GM23338 (cell line): Measurements from ENCODE around the gene RPTOR. TPM values are rescaled to one million over a fixed set of nuclear protein-coding genes. Genes with fewer than 3 reads are reported as not detected.

ENCODE experiments used
- ATAC-seq: fragments of 200-7000 bp; cut with Tn5 transposase; 3 replicates; pipeline ENCODE4 v1.9.1; 2020
- DNase-seq: peaks from one replicate; pipeline ENCODE4 v3.0.0-alpha.2; 2015; ENCODE audit warnings: low spot score
- H2AFZ ChIP-seq: fragments of 200-600 bp; sonication (generic); 2 replicates; pipeline ENCODE4 v1.8.0; 2016; ENCODE audit warnings: antibody characterized with exemption, mild to moderate bottlenecking, moderate library complexity
- H3F3A ChIP-seq: fragments of 200-600 bp; sonication (generic); replicated peaks from 2 replicates; pipeline ENCODE4 v1.8.0; 2017; ENCODE audit warnings: antibody characterized with exemption, mixed run types, low read depth
- H3K27ac ChIP-seq: fragments of 200-600 bp; sonication (generic); 2 replicates; pipeline ENCODE4 v1.6.1; 2016; ENCODE audit warnings: low read depth
- H3K27me3 ChIP-seq: fragments of 200-600 bp; sonication (generic); 2 replicates; pipeline ENCODE4 v1.8.0; 2016; ENCODE audit warnings: mild to moderate bottlenecking, mixed run types, moderate library complexity; ENCODE audit not compliant: insufficient read depth
- H3K36me3 ChIP-seq: fragments of 200-600 bp; sonication (generic); 2 replicates; pipeline ENCODE4 v1.8.0; 2016; ENCODE audit warnings: mild to moderate bottlenecking; ENCODE audit not compliant: insufficient read depth
- H3K4me1 ChIP-seq: fragments of 200-600 bp; sonication (generic); 2 replicates; pipeline ENCODE4 v1.8.0; 2016; ENCODE audit warnings: mild to moderate bottlenecking, moderate library complexity; ENCODE audit not compliant: insufficient read depth
- H3K4me2 ChIP-seq: fragments of 200-600 bp; sonication (generic); 2 replicates; pipeline ENCODE4 v1.7.1; 2017; ENCODE audit warnings: mixed run types
- H3K4me3 ChIP-seq: fragments of 200-600 bp; sonication (generic); 2 replicates; pipeline ENCODE4 v1.6.1; 2016; ENCODE audit warnings: mixed run types
- H3K79me2 ChIP-seq: fragments of 200-600 bp; sonication (generic); replicated peaks from 2 replicates; pipeline ENCODE4 v1.8.0; 2017; ENCODE audit warnings: mild to moderate bottlenecking; ENCODE audit not compliant: insufficient read depth
- H3K9me2 ChIP-seq: fragments of 200-600 bp; sonication (generic); 2 replicates; pipeline ENCODE4 v1.8.0; 2017; ENCODE audit not compliant: insufficient read depth
- H4K20me1 ChIP-seq: fragments of 200-600 bp; sonication (generic); replicated peaks from 2 replicates; pipeline ENCODE4 v1.8.0; 2017; ENCODE audit warnings: mild to moderate bottlenecking; ENCODE audit not compliant: insufficient read depth
- H3K27ac Mint-ChIP-seq: 2 replicates; pipeline ENCODE4 v1.8.0; 2020; ENCODE audit warnings: inconsistent platforms, mild to moderate bottlenecking, moderate library complexity, mixed read lengths
- H3K27me3 Mint-ChIP-seq: 3 replicates; pipeline ENCODE4 v1.8.0; 2022; ENCODE audit warnings: low read depth, mild to moderate bottlenecking, moderate library complexity, mixed read lengths, inconsistent platforms; ENCODE audit not compliant: insufficient read depth, poor library complexity
- H3K36me3 Mint-ChIP-seq: 3 replicates; pipeline ENCODE4 v1.8.0; 2021; ENCODE audit warnings: low read depth, mild to moderate bottlenecking, inconsistent platforms, moderate library complexity, mixed read lengths
- H3K4me1 Mint-ChIP-seq: 3 replicates; pipeline ENCODE4 v1.8.0; 2020; ENCODE audit warnings: mild to moderate bottlenecking, inconsistent platforms, mixed read lengths
- H3K4me3 Mint-ChIP-seq: 3 replicates; pipeline ENCODE4 v1.8.0; 2021; ENCODE audit warnings: moderate library complexity, mild to moderate bottlenecking, inconsistent platforms, mixed read lengths
- H3K9me3 Mint-ChIP-seq: 3 replicates; pipeline ENCODE4 v1.8.0; 2020; ENCODE audit warnings: moderate library complexity, mild to moderate bottlenecking, inconsistent platforms, mixed read lengths
- CREB1 ChIP-seq: fragments of 250-450 bp; sonication (Bioruptor Pico); IDR thresholded peaks from 2 replicates; pipeline ENCODE4 v1.5.0; 2020; ENCODE audit warnings: low read depth, mild to moderate bottlenecking, moderate library complexity
- EZH2 ChIP-seq: fragments of 200-600 bp; sonication (generic); IDR thresholded peaks from one replicate; pipeline ENCODE4 v1.8.0; 2017; ENCODE audit warnings: antibody characterized with exemption, mild to moderate bottlenecking, low read depth; ENCODE audit not compliant: unreplicated experiment
- EZH2phosphoT487 ChIP-seq: fragments of 200-600 bp; sonication (generic); IDR thresholded peaks from one replicate; pipeline ENCODE4 v1.8.1; 2018; ENCODE audit warnings: antibody characterized with exemption; ENCODE audit not compliant: unreplicated experiment
- JUNB ChIP-seq: IDR thresholded peaks from one replicate; pipeline ENCODE4 v1.6.1; 2016; ENCODE audit warnings: antibody characterized with exemption; ENCODE audit not compliant: unreplicated experiment
- NANOG ChIP-seq: IDR thresholded peaks from 2 replicates; pipeline ENCODE4 v1.6.1; 2016; ENCODE audit warnings: antibody characterized with exemption, borderline replicate concordance
- POLR2AphosphoS5 ChIP-seq: IDR thresholded peaks from 2 replicates; pipeline ENCODE4 v1.6.1; 2016; ENCODE audit warnings: antibody characterized with exemption, low read depth
- STAT1 ChIP-seq: IDR thresholded peaks from one replicate; pipeline ENCODE4 v1.6.1; 2016; ENCODE audit warnings: antibody characterized with exemption; ENCODE audit not compliant: unreplicated experiment
- ZNF114 ChIP-seq: fragments of 250-450 bp; sonication (Bioruptor Pico); IDR thresholded peaks from 2 replicates; pipeline ENCODE4 v1.5.0; 2020; ENCODE audit warnings: mild to moderate bottlenecking, moderate library complexity
- ZNF331 ChIP-seq: fragments of 250-450 bp; sonication (Bioruptor Pico); IDR thresholded peaks from 2 replicates; pipeline ENCODE4 v1.5.0; 2020; ENCODE audit warnings: low read depth, mild to moderate bottlenecking, moderate library complexity
- polyA plus RNA-seq: library from polyadenylated mRNA; unstranded; fragments of >200 nt; fragmentation: Nextera tagmentation; extraction: Ambion mirVana; gene quantifications from 2 replicates; pipeline ENCODE4 v1.2.1, GENCODE V29; 2016
- total RNA-seq: library from RNA; depleted of rRNA; stranded (reverse); fragments of >200 nt; shearing (Covaris generic); gene quantifications from 2 replicates; pipeline ENCODE4 v1.2.3, GENCODE V29; 2014
- TF ChIP-seq, protein P1 (sequence below): IDR thresholded peaks from 2 replicates; pipeline ENCODE4 v1.6.1; 2016; ENCODE audit warnings: antibody characterized with exemption
- TF ChIP-seq, protein P2 (sequence below): IDR thresholded peaks from one replicate; pipeline ENCODE4 v1.6.1; 2018; ENCODE audit warnings: antibody characterized with exemption; ENCODE audit not compliant: unreplicated experiment
- TF ChIP-seq, protein P3 (sequence below), 2 experiments: fragments of 200-600 bp in 1 of 2; sonication (generic) in 1 of 2; conservative IDR thresholded peaks; 2 replicates each; pipeline versions ENCODE4 v1.5.1 to v1.6.1; 2016 to 2017; ENCODE audit warnings: antibody characterized with exemption in 2 of 2, low read depth in 2 of 2, mild to moderate bottlenecking in 2 of 2, moderate library complexity in 1 of 2
- TF ChIP-seq, protein P4 (sequence below): fragments of 250-450 bp; sonication (Bioruptor Pico); IDR thresholded peaks from 2 replicates; pipeline ENCODE4 v1.5.0; 2020; ENCODE audit warnings: mild to moderate bottlenecking, moderate library complexity

The RPTOR gene
- total and polyA plus RNA-seq, 2 experiments from 2014 or later = 9.5 to 38.0 TPM

DNA sequence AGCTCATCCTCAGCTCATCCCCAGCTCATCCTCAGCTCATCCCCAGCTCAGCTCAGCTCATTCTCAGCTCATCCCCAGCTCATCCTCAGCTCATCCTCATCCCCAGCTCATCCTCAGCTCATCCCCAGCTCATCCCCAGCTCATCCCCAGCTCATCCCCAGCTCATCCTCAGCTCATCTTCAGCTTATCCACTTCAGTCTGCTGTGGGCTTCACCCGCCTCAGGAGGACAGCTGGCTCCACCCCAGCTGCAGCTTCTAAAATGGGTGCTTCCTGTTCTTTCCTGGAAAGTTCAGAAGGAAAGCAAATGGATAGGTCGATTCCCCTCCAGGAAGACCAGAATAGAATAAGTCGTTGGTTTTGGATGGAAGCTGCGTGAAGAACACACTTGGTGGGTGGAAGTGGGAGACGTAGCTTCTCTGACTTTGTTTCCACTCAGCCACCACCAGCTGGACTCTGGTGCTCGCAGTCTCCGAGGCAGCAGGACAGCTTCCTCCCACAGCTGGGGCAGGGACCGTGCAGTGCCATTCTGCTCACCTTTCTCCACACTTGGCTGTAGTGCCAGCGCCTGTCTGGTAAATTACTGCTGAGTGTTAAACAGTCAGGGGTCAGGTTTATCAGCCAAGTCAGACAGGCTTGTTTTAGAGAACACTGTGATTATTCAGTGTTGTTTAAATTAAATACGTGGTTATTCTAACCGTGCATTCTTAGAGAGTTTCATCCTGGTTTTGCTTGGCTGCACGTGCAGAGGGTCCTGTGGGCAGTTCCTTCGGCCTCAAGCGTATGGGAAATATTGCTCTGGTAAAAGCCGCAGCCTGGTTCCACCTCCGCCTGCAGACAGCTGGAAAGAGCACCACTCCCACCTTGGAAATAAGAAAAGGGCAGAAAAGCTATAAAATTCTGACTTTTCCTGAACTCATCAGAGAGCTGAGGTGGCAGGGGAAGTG is 386.0 kb downstream of the RPTOR start:
- Mint-ChIP-seq H3K4me1 (peaks cover 24% of the 10 kb centered on the region), H3K4me3 (no peak overlapping the region), H3K36me3 (peaks cover 8% of the 10 kb centered on the region; the same call in 2 of the 3 replicates), H3K27ac (no peak overlapping the region), H3K9me3 (no peaks in the 10 kb centered on the region), H3K27me3 (peaks cover 16% of the 10 kb centered on the region)
- Histone ChIP-seq H3K79me2 (no peaks in the 10 kb centered on the region), H3F3A (no peaks in the 10 kb centered on the region), H3K27me3 (no peaks in the 10 kb centered on the region), H2AFZ (no peak overlapping the region), H3K9me2 (no peaks in the 10 kb centered on the region), H3K4me1 (no peaks in the 10 kb centered on the region), H3K36me3 (no peaks in the 10 kb centered on the region), H3K4me2 (no peak overlapping the region), H3K27ac (no peak overlapping the region), H3K4me3 (no peak overlapping the region), H4K20me1 (0 out of 2 replicates have a peak, but pooled peaks cover 3% of the 10 kb centered on the region)
- TF ChIP-seq, protein P1, sequence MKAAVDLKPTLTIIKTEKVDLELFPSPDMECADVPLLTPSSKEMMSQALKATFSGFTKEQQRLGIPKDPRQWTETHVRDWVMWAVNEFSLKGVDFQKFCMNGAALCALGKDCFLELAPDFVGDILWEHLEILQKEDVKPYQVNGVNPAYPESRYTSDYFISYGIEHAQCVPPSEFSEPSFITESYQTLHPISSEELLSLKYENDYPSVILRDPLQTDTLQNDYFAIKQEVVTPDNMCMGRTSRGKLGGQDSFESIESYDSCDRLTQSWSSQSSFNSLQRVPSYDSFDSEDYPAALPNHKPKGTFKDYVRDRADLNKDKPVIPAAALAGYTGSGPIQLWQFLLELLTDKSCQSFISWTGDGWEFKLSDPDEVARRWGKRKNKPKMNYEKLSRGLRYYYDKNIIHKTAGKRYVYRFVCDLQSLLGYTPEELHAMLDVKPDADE = no peak
- TF ChIP-seq CREB1 (CRISPR knock-in tag) (no peak), EZH2phosphoT487 (no peak), NANOG (no peak), ZNF331 (CRISPR knock-in tag) (no peak), STAT1 (no peak), JUNB (no peak), POLR2AphosphoS5 (no peak), EZH2 (no peak), ZNF114 (CRISPR knock-in tag) (no peak)
- TF ChIP-seq, protein P2, sequence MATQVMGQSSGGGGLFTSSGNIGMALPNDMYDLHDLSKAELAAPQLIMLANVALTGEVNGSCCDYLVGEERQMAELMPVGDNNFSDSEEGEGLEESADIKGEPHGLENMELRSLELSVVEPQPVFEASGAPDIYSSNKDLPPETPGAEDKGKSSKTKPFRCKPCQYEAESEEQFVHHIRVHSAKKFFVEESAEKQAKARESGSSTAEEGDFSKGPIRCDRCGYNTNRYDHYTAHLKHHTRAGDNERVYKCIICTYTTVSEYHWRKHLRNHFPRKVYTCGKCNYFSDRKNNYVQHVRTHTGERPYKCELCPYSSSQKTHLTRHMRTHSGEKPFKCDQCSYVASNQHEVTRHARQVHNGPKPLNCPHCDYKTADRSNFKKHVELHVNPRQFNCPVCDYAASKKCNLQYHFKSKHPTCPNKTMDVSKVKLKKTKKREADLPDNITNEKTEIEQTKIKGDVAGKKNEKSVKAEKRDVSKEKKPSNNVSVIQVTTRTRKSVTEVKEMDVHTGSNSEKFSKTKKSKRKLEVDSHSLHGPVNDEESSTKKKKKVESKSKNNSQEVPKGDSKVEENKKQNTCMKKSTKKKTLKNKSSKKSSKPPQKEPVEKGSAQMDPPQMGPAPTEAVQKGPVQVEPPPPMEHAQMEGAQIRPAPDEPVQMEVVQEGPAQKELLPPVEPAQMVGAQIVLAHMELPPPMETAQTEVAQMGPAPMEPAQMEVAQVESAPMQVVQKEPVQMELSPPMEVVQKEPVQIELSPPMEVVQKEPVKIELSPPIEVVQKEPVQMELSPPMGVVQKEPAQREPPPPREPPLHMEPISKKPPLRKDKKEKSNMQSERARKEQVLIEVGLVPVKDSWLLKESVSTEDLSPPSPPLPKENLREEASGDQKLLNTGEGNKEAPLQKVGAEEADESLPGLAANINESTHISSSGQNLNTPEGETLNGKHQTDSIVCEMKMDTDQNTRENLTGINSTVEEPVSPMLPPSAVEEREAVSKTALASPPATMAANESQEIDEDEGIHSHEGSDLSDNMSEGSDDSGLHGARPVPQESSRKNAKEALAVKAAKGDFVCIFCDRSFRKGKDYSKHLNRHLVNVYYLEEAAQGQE = no peak
- TF ChIP-seq, protein P3, sequence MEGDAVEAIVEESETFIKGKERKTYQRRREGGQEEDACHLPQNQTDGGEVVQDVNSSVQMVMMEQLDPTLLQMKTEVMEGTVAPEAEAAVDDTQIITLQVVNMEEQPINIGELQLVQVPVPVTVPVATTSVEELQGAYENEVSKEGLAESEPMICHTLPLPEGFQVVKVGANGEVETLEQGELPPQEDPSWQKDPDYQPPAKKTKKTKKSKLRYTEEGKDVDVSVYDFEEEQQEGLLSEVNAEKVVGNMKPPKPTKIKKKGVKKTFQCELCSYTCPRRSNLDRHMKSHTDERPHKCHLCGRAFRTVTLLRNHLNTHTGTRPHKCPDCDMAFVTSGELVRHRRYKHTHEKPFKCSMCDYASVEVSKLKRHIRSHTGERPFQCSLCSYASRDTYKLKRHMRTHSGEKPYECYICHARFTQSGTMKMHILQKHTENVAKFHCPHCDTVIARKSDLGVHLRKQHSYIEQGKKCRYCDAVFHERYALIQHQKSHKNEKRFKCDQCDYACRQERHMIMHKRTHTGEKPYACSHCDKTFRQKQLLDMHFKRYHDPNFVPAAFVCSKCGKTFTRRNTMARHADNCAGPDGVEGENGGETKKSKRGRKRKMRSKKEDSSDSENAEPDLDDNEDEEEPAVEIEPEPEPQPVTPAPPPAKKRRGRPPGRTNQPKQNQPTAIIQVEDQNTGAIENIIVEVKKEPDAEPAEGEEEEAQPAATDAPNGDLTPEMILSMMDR (conservative IDR thresholded peaks at IDR 0.05; ENCODE audit: low read depth in 2 of 2) = no peak
- TF ChIP-seq, protein P4, sequence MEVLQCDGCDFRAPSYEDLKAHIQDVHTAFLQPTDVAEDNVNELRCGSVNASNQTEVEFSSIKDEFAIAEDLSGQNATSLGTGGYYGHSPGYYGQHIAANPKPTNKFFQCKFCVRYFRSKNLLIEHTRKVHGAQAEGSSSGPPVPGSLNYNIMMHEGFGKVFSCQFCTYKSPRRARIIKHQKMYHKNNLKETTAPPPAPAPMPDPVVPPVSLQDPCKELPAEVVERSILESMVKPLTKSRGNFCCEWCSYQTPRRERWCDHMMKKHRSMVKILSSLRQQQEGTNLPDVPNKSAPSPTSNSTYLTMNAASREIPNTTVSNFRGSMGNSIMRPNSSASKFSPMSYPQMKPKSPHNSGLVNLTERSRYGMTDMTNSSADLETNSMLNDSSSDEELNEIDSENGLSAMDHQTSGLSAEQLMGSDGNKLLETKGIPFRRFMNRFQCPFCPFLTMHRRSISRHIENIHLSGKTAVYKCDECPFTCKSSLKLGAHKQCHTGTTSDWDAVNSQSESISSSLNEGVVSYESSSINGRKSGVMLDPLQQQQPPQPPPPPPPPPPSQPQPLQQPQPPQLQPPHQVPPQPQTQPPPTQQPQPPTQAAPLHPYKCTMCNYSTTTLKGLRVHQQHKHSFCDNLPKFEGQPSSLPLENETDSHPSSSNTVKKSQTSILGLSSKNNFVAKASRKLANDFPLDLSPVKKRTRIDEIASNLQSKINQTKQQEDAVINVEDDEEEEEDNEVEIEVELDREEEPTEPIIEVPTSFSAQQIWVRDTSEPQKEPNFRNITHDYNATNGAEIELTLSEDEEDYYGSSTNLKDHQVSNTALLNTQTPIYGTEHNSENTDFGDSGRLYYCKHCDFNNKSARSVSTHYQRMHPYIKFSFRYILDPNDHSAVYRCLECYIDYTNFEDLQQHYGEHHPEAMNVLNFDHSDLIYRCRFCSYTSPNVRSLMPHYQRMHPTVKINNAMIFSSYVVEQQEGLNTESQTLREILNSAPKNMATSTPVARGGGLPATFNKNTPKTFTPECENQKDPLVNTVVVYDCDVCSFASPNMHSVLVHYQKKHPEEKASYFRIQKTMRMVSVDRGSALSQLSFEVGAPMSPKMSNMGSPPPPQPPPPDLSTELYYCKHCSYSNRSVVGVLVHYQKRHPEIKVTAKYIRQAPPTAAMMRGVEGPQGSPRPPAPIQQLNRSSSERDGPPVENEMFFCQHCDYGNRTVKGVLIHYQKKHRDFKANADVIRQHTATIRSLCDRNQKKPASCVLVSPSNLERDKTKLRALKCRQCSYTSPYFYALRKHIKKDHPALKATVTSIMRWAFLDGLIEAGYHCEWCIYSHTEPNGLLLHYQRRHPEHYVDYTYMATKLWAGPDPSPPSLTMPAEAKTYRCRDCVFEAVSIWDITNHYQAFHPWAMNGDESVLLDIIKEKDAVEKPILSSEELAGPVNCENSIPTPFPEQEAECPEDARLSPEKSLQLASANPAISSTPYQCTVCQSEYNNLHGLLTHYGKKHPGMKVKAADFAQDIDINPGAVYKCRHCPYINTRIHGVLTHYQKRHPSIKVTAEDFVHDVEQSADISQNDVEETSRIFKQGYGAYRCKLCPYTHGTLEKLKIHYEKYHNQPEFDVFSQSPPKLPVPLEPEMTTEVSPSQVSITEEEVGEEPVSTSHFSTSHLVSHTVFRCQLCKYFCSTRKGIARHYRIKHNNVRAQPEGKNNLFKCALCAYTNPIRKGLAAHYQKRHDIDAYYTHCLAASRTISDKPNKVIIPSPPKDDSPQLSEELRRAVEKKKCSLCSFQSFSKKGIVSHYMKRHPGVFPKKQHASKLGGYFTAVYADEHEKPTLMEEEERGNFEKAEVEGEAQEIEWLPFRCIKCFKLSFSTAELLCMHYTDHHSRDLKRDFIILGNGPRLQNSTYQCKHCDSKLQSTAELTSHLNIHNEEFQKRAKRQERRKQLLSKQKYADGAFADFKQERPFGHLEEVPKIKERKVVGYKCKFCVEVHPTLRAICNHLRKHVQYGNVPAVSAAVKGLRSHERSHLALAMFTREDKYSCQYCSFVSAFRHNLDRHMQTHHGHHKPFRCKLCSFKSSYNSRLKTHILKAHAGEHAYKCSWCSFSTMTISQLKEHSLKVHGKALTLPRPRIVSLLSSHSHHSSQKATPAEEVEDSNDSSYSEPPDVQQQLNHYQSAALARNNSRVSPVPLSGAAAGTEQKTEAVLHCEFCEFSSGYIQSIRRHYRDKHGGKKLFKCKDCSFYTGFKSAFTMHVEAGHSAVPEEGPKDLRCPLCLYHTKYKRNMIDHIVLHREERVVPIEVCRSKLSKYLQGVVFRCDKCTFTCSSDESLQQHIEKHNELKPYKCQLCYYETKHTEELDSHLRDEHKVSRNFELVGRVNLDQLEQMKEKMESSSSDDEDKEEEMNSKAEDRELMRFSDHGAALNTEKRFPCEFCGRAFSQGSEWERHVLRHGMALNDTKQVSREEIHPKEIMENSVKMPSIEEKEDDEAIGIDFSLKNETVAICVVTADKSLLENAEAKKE (CRISPR knock-in tag) = no peak
- ATAC-seq = no peak
- DNase-seq = no peak
